Measurements from ENCODE around the gene WDR90.
"Not testable (repeated sequence)": the region's sequence is repeated elsewhere in the genome, so short reads cannot be mapped to it uniquely, and the experiment has no call there.

The WDR90 gene

DNA sequence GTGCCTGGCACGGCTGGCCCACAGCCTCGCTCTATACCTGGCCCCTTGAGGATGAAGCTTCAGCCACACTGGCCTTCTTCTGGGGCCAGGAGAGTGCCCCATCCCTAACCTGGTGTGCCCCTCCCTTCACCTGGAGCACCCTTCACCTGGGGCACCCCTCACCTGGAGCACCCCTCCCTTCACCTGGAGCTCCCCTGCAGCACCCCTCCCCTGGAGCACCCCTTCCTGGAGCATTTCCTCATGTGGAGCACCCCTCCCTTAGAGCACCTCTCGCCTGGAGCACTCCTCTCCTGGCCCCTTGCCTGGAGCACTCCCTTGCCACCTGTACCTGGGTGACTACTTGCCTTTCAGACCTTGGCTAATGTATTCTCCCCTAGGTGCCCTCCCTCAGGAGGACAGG lies 58.9 kb downstream of the WDR90 start:
- DNase-seq (ENCODE audit: low read depth, low spot score) = no peak

DNA sequence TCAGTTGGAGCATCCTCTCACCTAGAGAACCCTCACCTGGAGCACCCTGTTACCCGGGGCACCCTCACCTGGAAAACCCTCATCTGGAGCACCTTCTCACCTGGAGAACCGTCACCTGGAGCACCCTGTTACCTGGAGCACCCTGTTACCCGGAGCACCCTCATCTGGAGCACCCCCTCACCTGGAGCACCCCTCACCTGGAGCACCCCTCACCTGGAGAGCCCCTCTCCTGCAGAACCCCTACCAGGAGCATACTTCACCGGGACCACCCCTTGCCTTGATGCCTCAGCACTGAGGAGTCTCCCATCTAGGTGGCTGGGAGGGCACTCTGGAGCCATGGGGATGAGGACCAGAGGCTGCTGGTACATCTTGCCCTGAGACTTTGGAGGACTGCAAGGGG lies 59.8 kb downstream of the WDR90 start:
- no peak for DNase-seq (ENCODE audit: low read depth, low spot score)

DNA sequence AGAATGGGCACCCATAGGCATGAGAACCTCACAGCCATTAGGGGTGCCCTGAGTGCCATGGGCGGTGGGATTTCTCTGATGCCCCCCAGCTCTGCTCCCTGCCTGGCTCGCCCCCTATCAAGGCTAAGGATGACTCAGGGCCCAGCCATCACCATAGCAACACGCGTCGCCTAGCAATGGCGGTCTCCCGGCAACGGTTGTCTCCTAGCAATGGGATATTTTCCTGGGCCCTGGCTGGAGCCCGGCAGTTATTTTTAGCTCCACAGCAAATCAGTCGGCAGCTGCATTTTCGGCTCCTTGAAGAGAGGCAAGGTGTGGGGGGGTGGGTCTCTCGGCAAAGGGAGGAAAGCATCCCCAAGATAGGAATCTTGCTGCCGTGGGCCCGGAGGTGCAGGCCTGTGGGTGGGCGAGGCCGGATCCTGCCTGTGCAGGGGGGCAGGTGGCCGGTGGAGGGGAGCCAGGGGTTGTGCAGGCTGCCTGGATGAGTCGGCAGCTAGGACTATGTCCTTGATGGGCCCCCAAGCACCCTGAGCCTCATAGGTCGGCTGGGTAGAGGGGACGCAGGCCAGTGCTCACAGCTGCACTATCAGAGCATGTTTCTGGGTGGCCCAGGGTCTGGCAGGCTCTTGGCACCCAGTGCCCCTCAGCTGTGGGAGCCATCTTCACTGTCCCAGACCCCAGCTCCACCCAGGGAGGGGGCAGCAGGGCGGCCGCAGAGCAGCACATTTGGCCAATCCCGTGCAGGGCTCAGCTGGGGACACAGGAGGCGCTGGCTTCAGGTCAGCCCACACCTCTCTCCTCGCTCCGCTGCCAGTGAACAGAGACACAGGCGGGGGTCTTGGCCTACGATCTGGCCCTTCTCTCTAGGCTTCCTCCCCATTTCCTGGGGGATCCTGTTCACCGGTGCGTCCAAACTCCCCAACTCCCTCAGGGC lies 60.7 kb downstream of the WDR90 start:
- no peak for DNase-seq (ENCODE audit: low read depth, low spot score)

GRCh38 chr16:710500-711075 lies 61.4 kb downstream of the WDR90 start:
- no peak for DNase-seq (ENCODE audit: low read depth, low spot score)

DNA sequence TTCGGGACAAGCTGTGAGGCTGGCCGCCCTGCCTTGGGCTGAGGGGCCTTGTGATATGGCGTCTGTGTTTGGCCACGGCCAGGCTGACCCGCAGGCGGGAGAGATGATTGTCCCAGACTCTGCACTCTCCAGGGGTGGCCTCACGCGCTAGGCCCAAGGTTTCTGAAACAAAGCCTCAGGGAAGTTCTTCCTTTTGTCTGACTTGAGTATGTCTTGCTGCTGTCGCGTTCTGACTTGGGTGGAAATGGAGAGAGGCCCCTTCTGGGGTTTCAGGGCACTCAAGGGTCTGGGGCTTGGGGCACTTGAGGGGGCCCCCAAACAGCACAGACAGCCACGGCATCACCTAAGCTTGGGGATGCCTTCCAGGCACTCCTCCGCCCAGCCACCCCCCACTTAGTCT lies 61.9 kb downstream of the WDR90 start:
- DNase-seq (ENCODE audit: low read depth, low spot score) = no peak

DNA sequence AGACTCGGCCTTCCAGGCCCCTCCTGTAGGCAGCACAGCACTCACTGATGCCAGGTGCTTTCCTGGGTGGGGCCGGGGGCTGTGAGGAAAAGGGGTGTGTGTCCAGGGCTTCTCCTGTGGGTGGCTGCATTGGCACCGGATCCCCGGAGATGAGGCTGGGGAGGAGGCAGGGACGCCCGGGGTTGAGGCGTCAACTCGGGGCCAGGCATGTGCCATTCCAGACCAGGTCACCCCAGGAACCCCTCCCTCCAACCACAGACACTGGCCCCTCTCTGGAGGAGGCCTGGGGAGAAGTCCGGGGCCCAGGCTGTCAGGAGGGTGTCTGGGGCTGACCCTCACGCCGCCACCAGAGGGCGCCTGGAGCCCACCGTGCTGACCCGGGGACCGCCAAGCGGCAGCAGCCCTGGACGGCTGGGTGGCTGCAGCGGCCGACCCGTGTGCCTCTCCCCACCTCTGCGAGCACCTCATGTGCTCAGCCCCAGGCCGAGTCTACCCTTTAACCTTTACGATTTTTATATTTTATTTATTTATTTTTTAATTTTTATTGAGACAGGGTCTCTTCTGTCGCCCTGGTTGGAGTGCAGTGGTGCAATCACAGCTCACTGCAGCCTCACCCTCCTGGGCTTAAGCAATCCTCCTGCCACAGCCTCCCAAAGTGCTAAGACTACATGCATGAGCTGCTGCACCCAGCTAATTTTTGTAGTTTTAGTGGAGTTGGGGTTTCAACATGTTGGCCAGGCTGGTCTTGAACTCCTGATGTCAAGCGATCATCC lies 62.6 kb downstream of the WDR90 start:
- DNase-seq (ENCODE audit: low read depth, low spot score) = no peak

- not testable (repeated sequence) for DNase-seq (ENCODE audit: low read depth, low spot score)
Observed at GRCh38 chr16:712740-713250, 63.6 kb downstream of the WDR90 start.

GRCh38 chr16:714079-714478 lies 64.9 kb downstream of the WDR90 start:
- no peak for DNase-seq (ENCODE audit: low read depth, low spot score)

DNA sequence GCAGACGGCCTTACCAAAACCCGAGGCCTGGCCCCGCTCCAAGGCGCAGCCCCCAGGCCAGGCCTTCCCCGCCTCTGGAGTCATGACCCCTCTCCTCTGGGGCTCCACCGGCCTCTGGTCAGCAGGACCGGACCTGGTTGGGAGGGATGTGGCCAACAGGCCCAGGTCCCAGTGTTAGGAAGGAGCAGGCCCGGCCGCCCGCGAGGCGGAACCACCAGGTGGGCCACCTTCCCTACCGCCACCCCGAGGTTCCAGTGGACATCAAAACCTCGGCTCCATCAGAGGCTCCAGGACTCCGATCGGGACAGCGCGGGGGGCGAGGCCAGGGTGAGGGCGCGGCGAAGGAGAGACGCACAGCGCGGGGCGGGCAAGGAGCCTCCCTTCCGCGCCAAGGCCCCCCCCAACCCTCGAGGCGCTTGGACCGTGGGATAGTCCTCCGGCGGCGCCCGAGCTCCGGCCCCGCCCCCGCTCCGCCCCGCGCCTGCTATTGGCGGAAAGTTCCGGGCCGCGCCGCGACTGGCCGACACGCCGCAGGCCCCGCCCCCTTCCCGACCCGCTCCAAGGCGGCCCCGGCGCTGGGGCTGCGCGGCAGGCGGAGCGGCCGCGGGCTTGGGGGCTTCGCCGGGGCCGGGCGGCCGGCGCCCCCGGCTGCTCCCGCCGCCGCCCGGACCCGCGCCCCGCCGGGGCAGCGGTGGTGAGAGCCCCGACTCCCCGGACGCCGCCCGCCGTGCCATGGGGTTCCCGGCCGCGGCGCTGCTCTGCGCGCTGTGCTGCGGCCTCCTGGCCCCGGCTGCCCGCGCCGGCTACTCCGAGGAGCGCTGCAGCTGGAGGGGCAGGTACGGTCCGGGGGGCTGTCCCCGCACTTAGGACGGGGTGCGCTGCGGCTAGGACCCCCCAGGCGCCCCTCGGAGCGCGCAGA lies 65.7 kb downstream of the WDR90 start, which contains the start of gene METRN:
Gene METRN (plus strand): TSS at position 561 of the 919 bp plus-strand sequence. CDS start 172 bp downstream, at position 733.
- no peak for DNase-seq (ENCODE audit: low read depth, low spot score)

GRCh38 chr16:715477-716199 lies 66.5 kb downstream of the WDR90 start:
- DNase-seq (ENCODE audit: low read depth, low spot score) = no peak

GRCh38 chr16:716200-716568 lies 67.0 kb downstream of the WDR90 start:
- DNase-seq (ENCODE audit: low read depth, low spot score) = no peak

DNA sequence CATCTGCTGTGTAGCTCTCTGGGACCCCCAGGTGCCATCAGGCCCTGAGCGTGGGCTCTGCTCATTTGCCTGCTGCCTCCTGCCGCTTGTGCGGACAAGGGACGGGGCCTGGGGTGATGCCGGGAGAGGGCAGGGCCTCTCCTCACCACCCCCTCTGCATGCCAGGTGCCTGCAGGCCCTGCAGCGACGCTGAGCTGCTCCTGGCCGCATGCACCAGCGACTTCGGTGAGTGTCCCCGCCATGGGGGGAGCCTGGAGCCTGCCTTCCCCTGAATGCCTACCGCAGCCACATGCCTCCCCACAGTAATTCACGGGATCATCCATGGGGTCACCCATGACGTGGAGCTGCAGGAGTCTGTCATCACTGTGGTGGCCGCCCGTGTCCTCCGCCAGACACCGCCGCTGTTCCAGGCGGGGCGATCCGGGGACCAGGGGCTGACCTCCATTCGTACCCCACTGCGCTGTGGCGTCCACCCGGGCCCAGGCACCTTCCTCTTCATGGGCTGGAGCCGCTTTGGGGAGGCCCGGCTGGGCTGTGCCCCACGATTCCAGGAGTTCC lies 67.7 kb downstream of the WDR90 start:
- DNase-seq (ENCODE audit: low read depth, low spot score) = no peak

Data from smooth muscle cell of the brain vasculature (primary cell).